OCI-LY7 (cell line): ENCODE results near the gene MPRIP. TPM values are rescaled to one million over a fixed set of nuclear protein-coding genes. Genes with fewer than 3 reads are reported as not detected.

Source experiments
- BruUV-seq: library from RNA; stranded (reverse); fragments of 400-500 nt; replicated peaks from 2 replicates; lab custom pipeline; 2021; lab: Mats Ljungman, UMichigan
- CTCF ChIA-PET: fragments of 300-600 bp; sonication (Branson Sonifier 250); formaldehyde crosslinking; loops from one replicate; lab custom pipeline; 2022; ENCODE audit warnings: antibody characterized with exemption; ENCODE audit not compliant: unreplicated experiment; lab: Charles Lee
- POLR2A ChIA-PET: fragments of 300-600 bp; sonication (Branson Sonifier 250); formaldehyde crosslinking; loops from one replicate; lab custom pipeline; 2022; ENCODE audit warnings: antibody characterized with exemption; lab: Charles Lee
- DNase-seq: peaks from one replicate; pipeline ENCODE4 v3.0.0-alpha.2; 2015; ENCODE audit warnings: low spot score
- H2AFZ ChIP-seq: fragments of 200-600 bp; sonication (generic), shearing (Covaris generic); 2 replicates; pipeline ENCODE4 v1.6.1; 2014; ENCODE audit warnings: mild to moderate bottlenecking, antibody characterized with exemption, low read length, moderate library complexity
- H3K27ac ChIP-seq: fragments of 200-600 bp; sonication (generic); 2 replicates; pipeline ENCODE4 v1.5.1; 2014; ENCODE audit warnings: mixed run types, low read depth, mild to moderate bottlenecking, moderate library complexity, low read length, inconsistent platforms; ENCODE audit not compliant: poor library complexity, severe bottlenecking
- H3K36me3 ChIP-seq: fragments of 200-600 bp; sonication (generic); 2 replicates; pipeline ENCODE4 v1.6.1; 2014; ENCODE audit warnings: mild to moderate bottlenecking, antibody characterized with exemption, low read length, moderate library complexity, mixed read lengths; ENCODE audit not compliant: insufficient read depth
- H3K4me1 ChIP-seq: fragments of 200-600 bp; sonication (generic); 2 replicates; pipeline ENCODE4 v1.5.1; 2014; ENCODE audit warnings: mild to moderate bottlenecking, low read length; ENCODE audit not compliant: insufficient read depth, poor library complexity, severe bottlenecking
- H3K4me2 ChIP-seq: fragments of 200-600 bp; sonication (generic); 2 replicates; pipeline ENCODE4 v1.6.1; 2014; ENCODE audit warnings: mild to moderate bottlenecking, low read length
- H3K4me3 ChIP-seq: fragments of 200-600 bp; sonication (generic); 2 replicates; pipeline ENCODE4 v1.5.1; 2014; ENCODE audit warnings: mild to moderate bottlenecking, low read depth, low read length; ENCODE audit not compliant: poor library complexity, severe bottlenecking
- H3K79me2 ChIP-seq: fragments of 200-600 bp; sonication (generic); 2 replicates; pipeline ENCODE4 v1.6.1; 2016; ENCODE audit warnings: low read depth, mild to moderate bottlenecking, low read length, moderate library complexity, mixed read lengths; ENCODE audit not compliant: insufficient read depth
- H3K9me2 ChIP-seq: fragments of 200-600 bp; sonication (generic); 2 replicates; pipeline ENCODE4 v1.6.1; 2016; ENCODE audit warnings: mild to moderate bottlenecking, low read length, mixed read lengths; ENCODE audit not compliant: insufficient read depth
- H3K9me3 ChIP-seq: fragments of 200-600 bp; sonication (generic); 2 replicates; pipeline ENCODE4 v1.6.1; 2014; ENCODE audit warnings: mild to moderate bottlenecking, mixed run types, low read length, mixed read lengths
- H4K20me1 ChIP-seq: fragments of 200-600 bp; sonication (generic); 2 replicates; pipeline ENCODE4 v1.6.1; 2014; ENCODE audit warnings: mild to moderate bottlenecking, antibody characterized with exemption, low read length, moderate library complexity, mixed read lengths; ENCODE audit not compliant: insufficient read depth
- CTCF ChIP-seq: fragments of 200-600 bp; sonication (generic); conservative IDR thresholded peaks from 2 replicates; pipeline ENCODE4 v1.5.1; 2014; ENCODE audit warnings: mild to moderate bottlenecking, antibody characterized with exemption, low read length, moderate library complexity, mixed read lengths
- EZH2phosphoT487 ChIP-seq: fragments of 200-600 bp; sonication (generic); IDR thresholded peaks from 2 replicates; pipeline ENCODE4 v1.6.1; 2018; ENCODE audit warnings: low read depth, borderline replicate concordance, mild to moderate bottlenecking, mixed run types, antibody characterized with exemption, low read length, moderate library complexity, mixed read lengths
- intact Hi-C: fragments of 100-400 bp; cut with micrococcal nuclease; formaldehyde crosslinking; loops from one replicate; pipeline ENCODE4 v1.10.0; 2022; ENCODE audit not compliant: unreplicated experiment
- total RNA-seq, 2 experiments: library from RNA; depleted of rRNA in 1 of 2; stranded (reverse); fragments of >200 nt in 1 of 2; shearing (Covaris generic) in 1 of 2; gene quantifications; 2 replicates each; pipeline ENCODE4 v1.2.3, GENCODE V29; 2014 to 2022

The MPRIP gene
- total RNA-seq, 2 experiments from 2014 or later: 73.3 to 109 TPM

- peak overlapping the region; percentile 30; the same call in 1 of the 2 replicates for H3K4me2 ChIP-seq
- peaks cover 17% of the 10 kb centered on the region; the same call in 1 of the 2 replicates for H3K36me3 ChIP-seq
- H3K9me2 ChIP-seq: no peaks in the 10 kb centered on the region
- POLR2A ChIA-PET: no interaction called here
- TF ChIP-seq EZH2phosphoT487 (no peak), CTCF (no peak)
- H2AFZ ChIP-seq: no peak overlapping the region
- H3K9me3 ChIP-seq: no peaks in the 10 kb centered on the region
- no peaks in the 10 kb centered on the region for H3K79me2 ChIP-seq
- no peaks in the 10 kb centered on the region for H4K20me1 ChIP-seq
- peak; percentile 58 for DNase-seq
- intact Hi-C loops: no loop called here
- H3K27ac ChIP-seq: no peak overlapping the region
- no TSS peak for BruUV-seq
- no peak overlapping the region for H3K4me3 ChIP-seq
- peaks cover 18% of the 10 kb centered on the region for H3K4me1 ChIP-seq
- CTCF ChIA-PET: no interaction called here
These were observed 97.8 kb downstream of the MPRIP start for GRCh38 chr17:17139972-17140589.

GRCh38 chr17:17140590-17140980 lies 98.3 kb downstream of the MPRIP start:
- CTCF ChIA-PET: no interaction called here
- Histone ChIP-seq H3K9me2 (no peaks in the 10 kb centered on the region), H3K79me2 (no peaks in the 10 kb centered on the region), H3K36me3 (peaks cover 17% of the 10 kb centered on the region; the same call in 1 of the 2 replicates), H3K27ac (no peak overlapping the region), H2AFZ (no peak overlapping the region), H3K4me2 (peak overlapping the region; percentile 30; the same call in 1 of the 2 replicates), H3K4me1 (peaks cover 18% of the 10 kb centered on the region), H4K20me1 (no peaks in the 10 kb centered on the region), H3K4me3 (no peak overlapping the region), H3K9me3 (no peaks in the 10 kb centered on the region)
- intact Hi-C loops: no loop called here
- TF ChIP-seq CTCF (no peak), EZH2phosphoT487 (no peak)
- no TSS peak for BruUV-seq
- POLR2A ChIA-PET: no interaction called here
- no peak for DNase-seq

GRCh38 chr17:17141279-17141678 lies 99.0 kb downstream of the MPRIP start:
- peaks cover 17% of the 10 kb centered on the region; the same call in 1 of the 2 replicates for H3K36me3 ChIP-seq
- DNase-seq: no peak
- peaks cover 18% of the 10 kb centered on the region for H3K4me1 ChIP-seq
- TF ChIP-seq CTCF (no peak), EZH2phosphoT487 (no peak)
- intact Hi-C loops: no loop called here
- H3K9me3 ChIP-seq: no peaks in the 10 kb centered on the region
- ChIA-PET CTCF (no interaction called here), POLR2A (no interaction called here)
- no peaks in the 10 kb centered on the region for H4K20me1 ChIP-seq
- no TSS peak for BruUV-seq
- no peaks in the 10 kb centered on the region for H3K9me2 ChIP-seq
- H3K79me2 ChIP-seq: no peaks in the 10 kb centered on the region
- no peak overlapping the region for H2AFZ ChIP-seq
- no peak overlapping the region for H3K4me2 ChIP-seq
- H3K4me3 ChIP-seq: no peak overlapping the region
- H3K27ac ChIP-seq: no peak overlapping the region
